Measurements from ENCODE around the gene ZNF865. TPM values are rescaled to one million over a fixed set of nuclear protein-coding genes. Genes with fewer than 3 reads are reported as not detected.

ZNF865 gene
- total RNA-seq, 1 experiment from 2014 or later, result 21.7 TPM

DNA sequence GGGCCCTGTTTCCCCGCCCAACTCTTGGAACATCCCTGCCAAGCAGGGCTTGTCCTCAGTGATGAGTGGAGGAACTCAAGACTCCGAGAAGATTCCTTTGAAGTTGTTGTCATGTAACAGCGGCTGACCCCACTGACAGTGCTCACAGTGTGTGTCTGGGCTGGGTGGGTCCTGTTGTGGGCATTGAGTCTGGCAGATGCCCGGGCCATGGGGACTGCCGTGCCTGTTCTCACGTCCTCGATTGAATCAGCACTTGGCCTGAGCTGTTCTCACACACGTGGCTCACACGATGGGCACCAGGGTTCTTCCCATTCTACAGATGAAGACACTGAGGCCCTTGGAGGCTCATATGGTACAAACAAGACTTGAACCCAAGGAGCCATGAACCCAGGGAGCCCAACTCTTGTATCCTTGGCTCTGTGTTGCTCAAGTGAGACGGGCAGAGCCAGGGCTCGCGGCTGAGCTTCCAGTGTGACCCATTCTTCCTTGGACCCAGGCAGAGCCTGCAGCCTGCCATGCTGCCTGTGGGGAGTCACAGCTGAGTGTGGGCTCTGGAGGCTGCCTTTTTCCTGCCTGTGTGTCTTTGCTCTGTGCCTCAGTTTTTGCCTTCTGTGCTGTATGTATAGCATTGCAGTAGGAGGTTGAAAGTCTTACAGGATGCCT, 61.0 kb downstream of the ZNF865 start:
- Mint-ChIP-seq H3K27ac (no peak overlapping the region), H3K4me3 (no peak overlapping the region), H3K9me3 (no peaks in the 10 kb centered on the region), H3K27me3 (ENCODE audit: low read depth) (no peaks in the 10 kb centered on the region; the same call in 1 of the 2 replicates), H3K4me1 (peaks cover 11% of the 10 kb centered on the region), H3K36me3 (peaks cover 64% of the 10 kb centered on the region)
- ChIA-PET CTCF (interaction anchor here (0.6 to 1.0 kb wide), 2 partner anchors 12 kb away, joined by 3 to 4 read pairs; partner anchors contain the start of gene U2AF2), POLR2A (no interaction called here)
- TF ChIP-seq ZBTB21 (CRISPR knock-in tag; IDR thresholded peaks at IDR 0.05; ENCODE audit: borderline replicate concordance) (no peak), NR2C2 (CRISPR knock-in tag; IDR thresholded peaks at IDR 0.05) (no peak), ZNF671 (CRISPR knock-in tag; IDR thresholded peaks at IDR 0.05) (no peak), MYBL2 (CRISPR knock-in tag; IDR thresholded peaks at IDR 0.05) (no peak), ELF4 (CRISPR knock-in tag; IDR thresholded peaks at IDR 0.05; ENCODE audit: low read depth) (no peak), ESRRA (CRISPR knock-in tag; IDR thresholded peaks at IDR 0.05; ENCODE audit: borderline replicate concordance) (no peak), GABPB1 (CRISPR knock-in tag; IDR thresholded peaks at IDR 0.05) (no peak)
- TF ChIP-seq, protein P1, sequence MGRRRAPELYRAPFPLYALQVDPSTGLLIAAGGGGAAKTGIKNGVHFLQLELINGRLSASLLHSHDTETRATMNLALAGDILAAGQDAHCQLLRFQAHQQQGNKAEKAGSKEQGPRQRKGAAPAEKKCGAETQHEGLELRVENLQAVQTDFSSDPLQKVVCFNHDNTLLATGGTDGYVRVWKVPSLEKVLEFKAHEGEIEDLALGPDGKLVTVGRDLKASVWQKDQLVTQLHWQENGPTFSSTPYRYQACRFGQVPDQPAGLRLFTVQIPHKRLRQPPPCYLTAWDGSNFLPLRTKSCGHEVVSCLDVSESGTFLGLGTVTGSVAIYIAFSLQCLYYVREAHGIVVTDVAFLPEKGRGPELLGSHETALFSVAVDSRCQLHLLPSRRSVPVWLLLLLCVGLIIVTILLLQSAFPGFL (CRISPR knock-in tag; IDR thresholded peaks at IDR 0.05; ENCODE audit: borderline replicate concordance), result no peak
- no peak for ATAC-seq
- DNase-seq (ENCODE audit: low spot score), result no peak

Other genes starting within 250 kb of the ZNF865 start
- gene GARIN5B, start 242.4 kb upstream of the ZNF865 start, total RNA-seq (2021), result 0.07 to 0.09 TPM in 2 of 3 replicates, not detected in the other
- 1.2 to 1.8 TPM (median 1.6 TPM) in 3 replicates for gene IL11, start 235.2 kb upstream of the ZNF865 start, total RNA-seq (2021)
- 0.33 to 2.6 TPM (median 0.82 TPM) in 3 replicates for gene TMEM190, start 228.8 kb upstream of the ZNF865 start, total RNA-seq (2021)
- gene TMEM238, start 221.4 kb upstream of the ZNF865 start, total RNA-seq (2021), result 5.8 to 8.3 TPM (median 6.5 TPM) in 3 replicates
- 2,505 to 2,895 TPM (median 2,837 TPM) in 3 replicates for gene RPL28, start 219.7 kb upstream of the ZNF865 start, total RNA-seq (2021)
- gene UBE2S, start 197.9 kb upstream of the ZNF865 start, total RNA-seq (2021), result 442 to 516 TPM (median 467 TPM) in 3 replicates
- gene SHISA7, start 162.3 kb upstream of the ZNF865 start, total RNA-seq (2021), result 0.79 to 0.94 TPM (median 0.87 TPM) in 3 replicates
- gene ISOC2, start 144.0 kb upstream of the ZNF865 start, total RNA-seq (2021), result 96.3 to 96.6 TPM (median 96.4 TPM) in 3 replicates
- 2.1 to 2.5 TPM (median 2.2 TPM) in 3 replicates for gene C19orf85, start 140.9 kb upstream of the ZNF865 start, total RNA-seq (2021)
- gene ZNF628, start 129.0 kb upstream of the ZNF865 start, total RNA-seq (2021), result 14.0 to 23.6 TPM (median 17.8 TPM) in 3 replicates
- gene NAT14, start 120.5 kb upstream of the ZNF865 start, total RNA-seq (2021), result 71.9 to 87.7 TPM (median 74.8 TPM) in 3 replicates
- 1.8 to 2.9 TPM (median 2.5 TPM) in 3 replicates for gene SSC5D, start 117.2 kb upstream of the ZNF865 start, total RNA-seq (2021)
- 5.2 to 6.4 TPM (median 5.8 TPM) in 3 replicates for gene SBK2, start 68.5 kb upstream of the ZNF865 start, total RNA-seq (2021)
- gene SBK3, start 60.1 kb upstream of the ZNF865 start, total RNA-seq (2021), result 0.90 to 1.3 TPM (median 1.1 TPM) in 3 replicates
- gene ZNF579, start 24.8 kb upstream of the ZNF865 start, total RNA-seq (2021), result 29.7 to 30.4 TPM (median 30.0 TPM) in 3 replicates
- gene FIZ1, start 6.1 kb upstream of the ZNF865 start, total RNA-seq (2021), result 20.1 to 22.7 TPM (median 20.6 TPM) in 3 replicates
- 5.5 to 6.3 TPM (median 5.5 TPM) in 3 replicates for gene ZNF524, start 5.4 kb upstream of the ZNF865 start, total RNA-seq (2021)
- 9.9 to 12.1 TPM (median 11.4 TPM) in 3 replicates for gene ZNF784, start 18.9 kb downstream of the ZNF865 start, total RNA-seq (2021)
- gene ZNF580, start 35.4 kb downstream of the ZNF865 start, total RNA-seq (2021), result 31.3 to 33.5 TPM (median 32.0 TPM) in 3 replicates
- gene ZNF581, start 38.0 kb downstream of the ZNF865 start, total RNA-seq (2021), result 94.6 to 100 TPM (median 99.5 TPM) in 3 replicates
- gene CCDC106, start 42.6 kb downstream of the ZNF865 start, total RNA-seq (2021), result 21.1 to 24.8 TPM (median 24.8 TPM) in 3 replicates
- 249 to 302 TPM (median 249 TPM) in 3 replicates for gene U2AF2, start 49.4 kb downstream of the ZNF865 start, total RNA-seq (2021)
- 227 to 234 TPM (median 227 TPM) in 3 replicates for gene EPN1, start 69.6 kb downstream of the ZNF865 start, total RNA-seq (2021)
- gene NLRP9, start 132.8 kb downstream of the ZNF865 start, total RNA-seq (2021), result not detected in 3 replicates
- not detected in 3 replicates for gene RFPL4A, start 153.4 kb downstream of the ZNF865 start, total RNA-seq (2021)
- gene RFPL4AL1, start 163.5 kb downstream of the ZNF865 start, total RNA-seq (2021), result not detected in 3 replicates
- not detected in 3 replicates for gene NLRP11, start 226.4 kb downstream of the ZNF865 start, total RNA-seq (2021)
- gene NLRP4, start 230.9 kb downstream of the ZNF865 start, total RNA-seq (2021), result not detected in 3 replicates